H1 (cell line): ENCODE results near the gene NAXE. TPM values are rescaled to one million over a fixed set of nuclear protein-coding genes. Genes with fewer than 3 reads are reported as not detected.

Source experiments
- CTCF ChIA-PET: fragments of 300-600 bp; sonication (Branson Sonifier 250); formaldehyde crosslinking; loops from one replicate; lab custom pipeline; 2021; ENCODE audit not compliant: partially characterized antibody; lab: Charles Lee
- POLR2A ChIA-PET: fragments of 300-600 bp; sonication (Branson Sonifier 250); formaldehyde crosslinking; loops from one replicate; lab custom pipeline; 2021; ENCODE audit warnings: inconsistent platforms; ENCODE audit not compliant: partially characterized antibody; lab: Charles Lee
- DNase-seq, 2 experiments: peaks; one replicate each; pipeline versions ENCODE4 v3.0.0 to v3.0.0-alpha.2; 2010 to 2022; ENCODE audit warnings: low spot score in 2 of 2, low read depth in 1 of 2, mixed read lengths in 1 of 2
- FAIRE-seq: peaks from 2 replicates; lab custom pipeline; 2011; peaks lifted over from hg19 to GRCh38; lab: Jason Lieb, UNC
- H2AFZ ChIP-seq: 2 replicates; pipeline ENCODE4 v1.8.1; 2012; ENCODE audit warnings: low read length, inconsistent platforms
- H2AK5ac ChIP-seq: 2 replicates; pipeline ENCODE4 v1.6.1; 2013; ENCODE audit warnings: low read depth, low read length
- H2BK120ac ChIP-seq: replicated peaks from 2 replicates; pipeline ENCODE3; 2013; ENCODE audit warnings: low read depth, low read length, inconsistent platforms
- H2BK12ac ChIP-seq: 2 replicates; pipeline ENCODE4 v1.6.1; 2013; ENCODE audit warnings: low read depth, low read length
- H2BK15ac ChIP-seq: 2 replicates; pipeline ENCODE4 v1.6.1; 2013; ENCODE audit warnings: low read length
- H2BK20ac ChIP-seq: 2 replicates; pipeline ENCODE4 v1.6.1; 2013; ENCODE audit warnings: low read length
- H2BK5ac ChIP-seq: 2 replicates; pipeline ENCODE4 v1.6.1; 2013; ENCODE audit warnings: low read depth, low read length
- H3K14ac ChIP-seq: 2 replicates; pipeline ENCODE4 v1.6.1; 2013; ENCODE audit warnings: inconsistent platforms; ENCODE audit not compliant: insufficient read length
- H3K18ac ChIP-seq: 2 replicates; pipeline ENCODE4 v1.6.1; 2013; ENCODE audit warnings: low read length; ENCODE audit errors: extremely low read depth
- H3K23ac ChIP-seq: 2 replicates; pipeline ENCODE4 v1.6.1; 2013; ENCODE audit warnings: inconsistent platforms; ENCODE audit not compliant: insufficient read length
- H3K23me2 ChIP-seq: 2 replicates; pipeline ENCODE4 v1.6.1; 2013; ENCODE audit warnings: low read depth, low read length
- H3K27ac ChIP-seq: 2 replicates; pipeline ENCODE4 v1.6.1; 2011; ENCODE audit warnings: low read depth, low read length, inconsistent platforms
- H3K27me3 ChIP-seq, 4 experiments: replicated peaks in 1 of 4; 1 replicate in 1 of 4; 2 replicates in 3 of 4; pipeline versions ENCODE4 v1.6.1 to v1.8.1; 2011 to 2013; ENCODE audit warnings: low read length in 3 of 4, mild to moderate bottlenecking in 3 of 4, inconsistent platforms in 2 of 4, mixed read lengths in 2 of 4, moderate library complexity in 1 of 4; ENCODE audit not compliant: control insufficient read depth in 3 of 4, insufficient read depth in 3 of 4; ENCODE audit errors: extremely low read depth in 1 of 4
- H3K36me3 ChIP-seq, 4 experiments: 2 replicates each; pipeline versions ENCODE4 v1.6.1 to v1.8.1; 2011 to 2013; ENCODE audit warnings: mild to moderate bottlenecking in 4 of 4, low read length in 3 of 4, moderate library complexity in 2 of 4, control low read depth in 1 of 4, inconsistent platforms in 1 of 4; ENCODE audit not compliant: insufficient read depth in 4 of 4, control insufficient read depth in 2 of 4
- H3K4ac ChIP-seq: replicated peaks from 2 replicates; pipeline ENCODE3; 2013; ENCODE audit warnings: low read length, low read depth, mixed read lengths, inconsistent platforms; ENCODE audit not compliant: insufficient read length
- H3K4me1 ChIP-seq, 4 experiments: replicated peaks in 1 of 4; 1 replicate in 1 of 4; 2 replicates in 3 of 4; pipeline versions ENCODE4 v1.6.1 to v1.8.1; 2011 to 2013; ENCODE audit warnings: low read length in 3 of 4, inconsistent platforms in 2 of 4, mixed read lengths in 1 of 4; ENCODE audit not compliant: insufficient read depth in 4 of 4, control insufficient read depth in 3 of 4
- H3K4me2 ChIP-seq, 2 experiments: 2 replicates each; pipeline versions ENCODE4 v1.6.1 to v1.8.1; 2011 to 2013; ENCODE audit warnings: low read depth in 2 of 2, low read length in 2 of 2, control low read depth in 1 of 2, inconsistent platforms in 1 of 2, mild to moderate bottlenecking in 1 of 2; ENCODE audit not compliant: insufficient read depth in 1 of 2
- H3K4me3 ChIP-seq, 4 experiments: fragments of 200-600, 300-600 bp in 1 of 4; sonication (generic), shearing (Covaris generic), sonication (Bioruptor Twin) in 1 of 4; 2 replicates each; pipeline versions ENCODE4 v1.5.1 to v1.8.1; 2011 to 2016; ENCODE audit warnings: low read length in 4 of 4, low read depth in 3 of 4, control low read depth in 2 of 4, inconsistent platforms in 2 of 4, mild to moderate bottlenecking in 2 of 4, mixed read lengths in 1 of 4, moderate library complexity in 1 of 4; ENCODE audit not compliant: insufficient read depth in 2 of 4; ENCODE audit errors: extremely low read depth in 1 of 4
- H3K56ac ChIP-seq: replicated peaks from 2 replicates; pipeline ENCODE3; 2013; ENCODE audit warnings: low read depth, mild to moderate bottlenecking, mixed read lengths, low read length, inconsistent platforms; ENCODE audit not compliant: insufficient read length
- H3K79me1 ChIP-seq: 2 replicates; pipeline ENCODE4 v1.6.1; 2013; ENCODE audit warnings: low read depth, low read length, control low read depth
- H3K79me2 ChIP-seq, 2 experiments: 2 replicates each; pipeline versions ENCODE4 v1.6.1 to v1.8.1; 2012 to 2013; ENCODE audit warnings: low read length in 2 of 2, mild to moderate bottlenecking in 2 of 2, inconsistent platforms in 1 of 2; ENCODE audit not compliant: insufficient read depth in 2 of 2, control insufficient read depth in 1 of 2
- H3K9ac ChIP-seq, 4 experiments: replicated peaks in 1 of 4; 1 replicate in 1 of 4; 2 replicates in 3 of 4; pipeline versions ENCODE4 v1.6.1 to v1.8.1; 2011 to 2013; ENCODE audit warnings: low read depth in 3 of 4, low read length in 3 of 4, control low read depth in 2 of 4, mild to moderate bottlenecking in 2 of 4, moderate library complexity in 2 of 4, inconsistent platforms in 1 of 4; ENCODE audit errors: extremely low read depth in 1 of 4
- H3K9me3 ChIP-seq, 2 experiments: 2 replicates each; pipeline versions ENCODE4 v1.6.1 to v1.8.1; 2012 to 2013; ENCODE audit warnings: mild to moderate bottlenecking in 2 of 2, moderate library complexity in 2 of 2, control low read depth in 1 of 2, inconsistent platforms in 1 of 2, low read depth in 1 of 2, low read length in 1 of 2, mixed read lengths in 1 of 2; ENCODE audit not compliant: insufficient read depth in 2 of 2
- H4K20me1 ChIP-seq, 2 experiments: replicated peaks in 1 of 2; 2 replicates each; pipeline versions ENCODE3 to v1.8.1; 2011 to 2013; ENCODE audit warnings: inconsistent platforms in 2 of 2, low read length in 2 of 2, mild to moderate bottlenecking in 1 of 2; ENCODE audit not compliant: insufficient read depth in 2 of 2, control insufficient read depth in 1 of 2
- H4K5ac ChIP-seq: 2 replicates; pipeline ENCODE4 v1.6.1; 2013; ENCODE audit warnings: low read length, low read depth, mixed read lengths, inconsistent platforms; ENCODE audit not compliant: insufficient read length
- H4K8ac ChIP-seq: 2 replicates; pipeline ENCODE4 v1.8.0; 2013; ENCODE audit warnings: mild to moderate bottlenecking, moderate library complexity, low read length, inconsistent platforms; ENCODE audit not compliant: insufficient read depth; ENCODE audit errors: extremely low read depth
- H4K91ac ChIP-seq: replicated peaks from 2 replicates; pipeline ENCODE3; 2013; ENCODE audit warnings: low read length, mixed read lengths, inconsistent platforms; ENCODE audit not compliant: insufficient read length
- BACH1 ChIP-seq: IDR thresholded peaks from 2 replicates; pipeline ENCODE4 v1.6.1; 2012; ENCODE audit warnings: low read length, improper control_type of control experiment
- CBX5 ChIP-seq: fragments of 300-800, 300-1000 bp; sonication (generic); IDR thresholded peaks from 2 replicates; pipeline ENCODE4 v1.7.1; 2016; ENCODE audit warnings: antibody characterized with exemption, low read length, low read depth
- EGR1 ChIP-seq: IDR thresholded peaks from 2 replicates; pipeline ENCODE4 v1.6.1; 2011; ENCODE audit warnings: low read depth, low read length, borderline replicate concordance
- GABPA ChIP-seq: IDR thresholded peaks from 2 replicates; pipeline ENCODE4 v1.6.1; 2011; ENCODE audit warnings: mild to moderate bottlenecking, low read length, moderate library complexity, borderline replicate concordance; ENCODE audit not compliant: insufficient read depth
- NANOG ChIP-seq: IDR thresholded peaks from 2 replicates; pipeline ENCODE4 v1.6.1; 2011; ENCODE audit warnings: low read length, low read depth, mild to moderate bottlenecking, inconsistent platforms; ENCODE audit not compliant: insufficient read depth, poor library complexity, severe bottlenecking
- TAF7 ChIP-seq: optimal IDR thresholded peaks from 2 replicates; pipeline ENCODE3; 2011; ENCODE audit warnings: low read depth, mild to moderate bottlenecking, inconsistent platforms, low read length, moderate library complexity, borderline replicate concordance
- TBP ChIP-seq: IDR thresholded peaks from 2 replicates; pipeline ENCODE4 v1.6.1; 2011; ENCODE audit warnings: low read depth, low read length, improper control_type of control experiment
- WGBS, 2 experiments: shearing (Covaris generic) in 1 of 2; methylation state at CpG; one replicate each; pipeline versions ENCODE4 v1.1.6 to v1.1.7; 2013 to 2015; ENCODE audit warnings: low lambda C conversion rate in 2 of 2, mixed read lengths in 2 of 2, inconsistent platforms in 1 of 2, low coverage in 1 of 2, missing lambda C conversion rate in 1 of 2; ENCODE audit not compliant: insufficient replicate concordance in 2 of 2, insufficient coverage in 1 of 2, insufficient read length in 1 of 2; ENCODE audit errors: extremely low coverage in 1 of 2, missing lambda C conversion rate in 1 of 2; 5-methylcytosine and 5-hydroxymethylcytosine counted together
- polyA plus RNA-seq, 7 experiments: library from polyadenylated mRNA; depleted of rRNA in 3 of 7; stranded (reverse) in 5 of 7; unstranded in 2 of 7; fragments of >200 nt in 5 of 7; fragments of 200-250 nt in 2 of 7; gene quantifications; 1 replicate in 5 of 7; 2 replicates in 1 of 7; 4 replicates in 1 of 7; pipeline versions ENCODE4 v1.2.1 to v1.2.3, GENCODE V29; 2011 to 2013; ENCODE audit warnings: missing spikeins in 2 of 7, mixed read lengths in 2 of 7
- total RNA-seq: library from RNA; stranded (reverse); fragmentation: NEBNext Ultra II Directional; extraction: Animal tissue kit (Norgen Biotek cat#: 25700); gene quantifications from 2 replicates; pipeline ENCODE4 v1.2.1, GENCODE V29; 2021
- TF ChIP-seq, protein P1 (sequence below), 3 experiments: IDR thresholded peaks; 1 replicate in 2 of 3; 2 replicates in 1 of 3; pipeline versions ENCODE4 v1.5.1 to v1.6.1; 2011; ENCODE audit warnings: low read length in 3 of 3, mild to moderate bottlenecking in 3 of 3, inconsistent platforms in 2 of 3, low read depth in 1 of 3, moderate library complexity in 1 of 3; ENCODE audit not compliant: insufficient read depth in 1 of 3; ENCODE audit errors: control extremely low read depth in 1 of 3

The NAXE gene
- total and polyA plus RNA-seq, 2 of the 8 experiments (the other 6 are each of a cell fraction or from before 2014, with no cell fraction given): 73.1 to 74.3 TPM

DNA sequence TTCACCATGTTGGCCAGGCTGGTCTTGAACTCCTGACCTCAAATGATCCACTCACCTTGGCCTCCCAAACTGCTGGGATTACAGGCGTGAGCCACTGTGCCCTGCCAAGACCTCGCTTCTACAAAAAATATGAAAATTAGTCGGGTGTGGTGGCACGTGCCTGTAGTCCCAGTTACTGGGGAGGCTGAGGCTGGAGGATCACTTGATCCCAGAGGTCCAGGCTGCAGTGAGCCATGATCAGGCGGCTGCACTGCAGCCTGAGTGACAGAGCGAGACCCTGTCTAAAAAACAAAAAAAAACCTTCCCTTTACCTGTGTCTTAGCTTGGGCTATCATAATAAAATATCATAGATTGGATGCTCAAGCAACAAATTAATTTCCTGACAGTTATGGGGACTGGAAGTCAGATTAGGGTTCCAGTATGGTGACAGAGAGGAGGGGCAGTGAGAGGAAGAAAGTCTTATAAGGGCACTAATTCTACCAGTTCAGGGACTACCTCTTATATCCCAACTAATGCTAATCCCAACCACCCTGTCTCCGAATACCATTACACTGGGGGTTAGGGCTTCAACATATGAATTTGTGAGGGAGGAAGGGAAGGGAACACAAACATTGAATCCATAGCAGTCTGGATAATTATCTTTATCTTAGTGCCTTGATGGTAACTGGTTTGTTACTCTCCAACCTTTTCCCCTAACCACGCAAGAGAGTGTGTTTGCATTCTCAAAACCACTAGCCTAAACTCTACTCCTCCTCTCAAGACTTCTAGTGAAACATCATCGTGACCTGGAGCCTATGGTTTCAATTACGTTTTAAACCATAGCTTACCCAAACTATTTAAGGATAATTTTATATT lies 1.0 kb upstream of the NAXE start:
- ChIA-PET CTCF (interaction anchor here (0.7 to 5.3 kb wide), 16 partner anchors 10 to 205 kb away, joined by 3 to 45 read pairs (median 4); partner anchors contain the start of genes GPATCH4 and HAPLN2), POLR2A (interaction anchor here (0.8 to 5.1 kb wide), 24 partner anchors 8 to 177 kb away, joined by 3 to 66 read pairs (median 5); partner anchors contain the start of genes GPATCH4, MEF2D, PRCC and TTC24)
- Histone ChIP-seq H4K5ac (no peak overlapping the region), H3K27ac (no peak overlapping the region), H4K20me1 (peaks cover 0 to 5% of the 10 kb centered on the region in 2 experiments), H3K4me3 (peak overlapping the region in 2 of 4 experiments; percentile 76 to 86; a peak in 5 of 8 replicates), H3K4me2 (peak overlapping the region; percentile 68 to 87), H2BK15ac (no peak overlapping the region), H2BK5ac (no peak overlapping the region), H3K23ac (no peak overlapping the region), H2AK5ac (no peak overlapping the region), H2BK20ac (no peak overlapping the region), H3K79me2 (no peaks in the 10 kb centered on the region), H3K36me3 (peaks cover 6 to 24% (median 13%) of the 10 kb centered on the region in 4 experiments), H3K4me1 (peaks cover 0 to 10% (median 2%) of the 10 kb centered on the region in 4 experiments; a peak in 4 of 7 replicates), H4K91ac (peak overlapping the region; percentile 5), H3K23me2 (peaks cover 10% of the 10 kb centered on the region), H2AFZ (no peak overlapping the region), H3K27me3 (no peaks in the 10 kb centered on the region), H3K4ac (no peak overlapping the region), H3K9me3 (no peaks in the 10 kb centered on the region), H3K18ac (no peak overlapping the region), H3K14ac (no peak overlapping the region), H3K9ac (no peak overlapping the region), H2BK12ac (no peak overlapping the region), H3K56ac (no peak overlapping the region), H3K79me1 (0 out of 2 replicates have a peak, but pooled peaks cover 2% of the 10 kb centered on the region), H4K8ac (no peak overlapping the region), H2BK120ac (no peak overlapping the region)
- FAIRE-seq (no peak), DNase-seq (no peak)
- 87% methylated on average over 10 of the region's 10 CpGs; no CpG with 5 or more reads in 1 of the 2 experiments for WGBS, 2 experiments
- no peak for TF ChIP-seq CBX5
- TF ChIP-seq EGR1: no peak
- TF ChIP-seq TBP: no peak
- TF ChIP-seq GABPA: no peak
- TF ChIP-seq NANOG: no peak
- TF ChIP-seq BACH1: no peak
- TF ChIP-seq TAF7: peak; percentile 70
- TF ChIP-seq, protein P1, sequence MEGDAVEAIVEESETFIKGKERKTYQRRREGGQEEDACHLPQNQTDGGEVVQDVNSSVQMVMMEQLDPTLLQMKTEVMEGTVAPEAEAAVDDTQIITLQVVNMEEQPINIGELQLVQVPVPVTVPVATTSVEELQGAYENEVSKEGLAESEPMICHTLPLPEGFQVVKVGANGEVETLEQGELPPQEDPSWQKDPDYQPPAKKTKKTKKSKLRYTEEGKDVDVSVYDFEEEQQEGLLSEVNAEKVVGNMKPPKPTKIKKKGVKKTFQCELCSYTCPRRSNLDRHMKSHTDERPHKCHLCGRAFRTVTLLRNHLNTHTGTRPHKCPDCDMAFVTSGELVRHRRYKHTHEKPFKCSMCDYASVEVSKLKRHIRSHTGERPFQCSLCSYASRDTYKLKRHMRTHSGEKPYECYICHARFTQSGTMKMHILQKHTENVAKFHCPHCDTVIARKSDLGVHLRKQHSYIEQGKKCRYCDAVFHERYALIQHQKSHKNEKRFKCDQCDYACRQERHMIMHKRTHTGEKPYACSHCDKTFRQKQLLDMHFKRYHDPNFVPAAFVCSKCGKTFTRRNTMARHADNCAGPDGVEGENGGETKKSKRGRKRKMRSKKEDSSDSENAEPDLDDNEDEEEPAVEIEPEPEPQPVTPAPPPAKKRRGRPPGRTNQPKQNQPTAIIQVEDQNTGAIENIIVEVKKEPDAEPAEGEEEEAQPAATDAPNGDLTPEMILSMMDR (IDR thresholded peaks at IDR 0.05; ENCODE audit: control extremely low read depth in 1 of 3, insufficient read depth in 1 of 3, low read depth in 1 of 3, low read length in 3 of 3): no peak
